Embryonic facial prominence (tissue), 1 donor: ENCODE data around the gene MLH1.
A peak's percentile ranks its signal among the peaks of the same experiment; 100 is the strongest.
"Not testable (repeated sequence)": the region's sequence is repeated elsewhere in the genome, so short reads cannot be mapped to it uniquely, and the experiment has no call there.

Experiments used
- DNase-seq: peaks from one replicate; pipeline ENCODE4 v3.0.0-alpha.2; 2016; ENCODE audit errors: extremely low spot score

Gene MLH1

GRCh38 chr3:37039161-37039846, 46.0 kb downstream of the MLH1 start:
- no peak for DNase-seq

- no peak for DNase-seq
Measured at GRCh38 chr3:37040231-37040630, 46.9 kb downstream of the MLH1 start.

GRCh38 chr3:37041546-37042195, 48.4 kb downstream of the MLH1 start:
- DNase-seq = no peak

GRCh38 chr3:37042712-37043111, 49.4 kb downstream of the MLH1 start:
- DNase-seq = not testable (repeated sequence)

GRCh38 chr3:37050282-37050681, 57.0 kb downstream of the MLH1 start:
- DNase-seq = no peak

GRCh38 chr3:37052860-37053259, 59.5 kb downstream of the MLH1 start:
- no peak for DNase-seq

GRCh38 chr3:37053337-37053736, 60.0 kb downstream of the MLH1 start:
- DNase-seq = no peak

GRCh38 chr3:37053753-37054152, 60.4 kb downstream of the MLH1 start:
- DNase-seq = no peak

GRCh38 chr3:37054370-37054769, 61.1 kb downstream of the MLH1 start:
- DNase-seq = no peak

GRCh38 chr3:37055077-37055476, 61.8 kb downstream of the MLH1 start:
- not testable (repeated sequence) for DNase-seq

GRCh38 chr3:37056826-37057225, 63.5 kb downstream of the MLH1 start:
- DNase-seq = no peak

GRCh38 chr3:37058117-37058516, 64.8 kb downstream of the MLH1 start:
- no peak for DNase-seq

- DNase-seq = no peak
Measured at GRCh38 chr3:37064747-37065146, 71.4 kb downstream of the MLH1 start.

- DNase-seq = no peak
Measured at GRCh38 chr3:37067577-37067976, 74.3 kb downstream of the MLH1 start.

GRCh38 chr3:37068031-37068430, 74.7 kb downstream of the MLH1 start:
- DNase-seq = no peak

- DNase-seq = no peak
Measured at GRCh38 chr3:37071921-37072320, 78.6 kb downstream of the MLH1 start.

- DNase-seq = peak; percentile 31
Measured at GRCh38 chr3:37072892-37073291, 79.6 kb downstream of the MLH1 start.

GRCh38 chr3:37074178-37074577, 80.9 kb downstream of the MLH1 start:
- DNase-seq = no peak

- DNase-seq = no peak
Measured at GRCh38 chr3:37075955-37076354, 82.6 kb downstream of the MLH1 start.

GRCh38 chr3:37082317-37082716, 89.0 kb downstream of the MLH1 start:
- no peak for DNase-seq

- DNase-seq = no peak
Measured at GRCh38 chr3:37086918-37087317, 93.6 kb downstream of the MLH1 start.

GRCh38 chr3:37087870-37088269, 94.6 kb downstream of the MLH1 start:
- DNase-seq = no peak

- no peak for DNase-seq
Measured at GRCh38 chr3:37092484-37092883, 99.2 kb downstream of the MLH1 start.

- DNase-seq = no peak
Measured at GRCh38 chr3:37093481-37093880, 100.2 kb downstream of the MLH1 start.
